Retina (tissue), 1 donor: Measurements from ENCODE around the gene BAIAP2.

ENCODE experiments used
- DNase-seq: peaks from one replicate; pipeline ENCODE4 v3.0.0-alpha.2; 2016

Gene BAIAP2

GRCh38 chr17:81091774-81092517, 57.0 kb downstream of the BAIAP2 start:
- DNase-seq, result no peak

- no peak for DNase-seq
Measured at GRCh38 chr17:81092518-81093095, 57.7 kb downstream of the BAIAP2 start.

GRCh38 chr17:81093619-81094508, 58.9 kb downstream of the BAIAP2 start:
- DNase-seq, result peak; percentile 63

GRCh38 chr17:81094509-81095382, 59.8 kb downstream of the BAIAP2 start:
- DNase-seq, result peak; percentile 91

- no peak for DNase-seq
Measured at GRCh38 chr17:81095383-81095762, 60.4 kb downstream of the BAIAP2 start.

GRCh38 chr17:81096741-81097133, 61.8 kb downstream of the BAIAP2 start:
- no peak for DNase-seq

- peak; percentile 90 for DNase-seq
Measured at GRCh38 chr17:81097134-81097942, 62.4 kb downstream of the BAIAP2 start.

- no peak for DNase-seq
Measured at GRCh38 chr17:81097943-81098308, 63.0 kb downstream of the BAIAP2 start.

- no peak for DNase-seq
Measured at GRCh38 chr17:81099888-81100287, 64.9 kb downstream of the BAIAP2 start.

- DNase-seq, result no peak
Measured at GRCh38 chr17:81100668-81101067, 65.7 kb downstream of the BAIAP2 start.

- DNase-seq, result peak; percentile 91
Measured at GRCh38 chr17:81101614-81102306, 66.8 kb downstream of the BAIAP2 start.

GRCh38 chr17:81102352-81102751, 67.4 kb downstream of the BAIAP2 start:
- no peak for DNase-seq

- DNase-seq, result no peak
Measured at GRCh38 chr17:81102869-81103268, 67.9 kb downstream of the BAIAP2 start.

GRCh38 chr17:81103379-81103778, 68.4 kb downstream of the BAIAP2 start:
- no peak for DNase-seq

- no peak for DNase-seq
Measured at GRCh38 chr17:81106716-81107115, 71.8 kb downstream of the BAIAP2 start.

GRCh38 chr17:81108220-81108619, 73.3 kb downstream of the BAIAP2 start:
- no peak for DNase-seq

- DNase-seq, result no peak
Measured at GRCh38 chr17:81109957-81110356, 75.0 kb downstream of the BAIAP2 start.

- DNase-seq, result no peak
Measured at GRCh38 chr17:81110488-81111040, 75.6 kb downstream of the BAIAP2 start.

GRCh38 chr17:81111066-81111465, 76.1 kb downstream of the BAIAP2 start:
- DNase-seq, result no peak

GRCh38 chr17:81112450-81112849, 77.5 kb downstream of the BAIAP2 start:
- DNase-seq, result no peak

- DNase-seq, result peak; percentile 33
Measured at GRCh38 chr17:81113158-81113724, 78.3 kb downstream of the BAIAP2 start.
